Caco-2 (cell line): ENCODE data around the gene VIPAS39. TPM values are rescaled to one million over a fixed set of nuclear protein-coding genes. Genes with fewer than 3 reads are reported as not detected.

Experiments used
- BruUV-seq: library from RNA; stranded (reverse); fragments of 400-500 nt; replicated peaks from 2 replicates; lab custom pipeline; 2021; lab: Mats Ljungman, UMichigan
- CTCF ChIA-PET: fragments of 300-600 bp; sonication (Branson Sonifier 250); formaldehyde crosslinking; loops from one replicate; lab custom pipeline; 2022; ENCODE audit warnings: antibody characterized with exemption; lab: Charles Lee
- POLR2A ChIA-PET: fragments of 300-600 bp; sonication (Branson Sonifier 250); formaldehyde crosslinking; loops from one replicate; lab custom pipeline; 2022; ENCODE audit warnings: antibody characterized with exemption; lab: Charles Lee
- DNase-seq, 2 experiments: peaks; one replicate each; pipeline versions ENCODE4 v3.0.0 to v3.0.0-alpha.2; 2020 to 2022
- H3K27me3 ChIP-seq: replicated peaks from 2 replicates; pipeline ENCODE4 v1.6.0; 2011; ENCODE audit warnings: low read length; ENCODE audit not compliant: control insufficient read depth, insufficient read depth
- H3K36me3 ChIP-seq: 2 replicates; pipeline ENCODE4 v1.5.1; 2011; ENCODE audit warnings: low read length; ENCODE audit not compliant: control insufficient read depth, insufficient read depth
- H3K4me1 ChIP-seq: fragments of 250-450 bp; sonication (Bioruptor Pico); 2 replicates; pipeline ENCODE4 v1.5.1; 2020; ENCODE audit warnings: mild to moderate bottlenecking
- H3K4me3 ChIP-seq: 2 replicates; pipeline ENCODE4 v1.5.1; 2011; ENCODE audit warnings: low read depth, mild to moderate bottlenecking, control low read depth, low read length
- H3K9me3 ChIP-seq: fragments of 250-450 bp; sonication (Bioruptor Pico); 2 replicates; pipeline ENCODE4 v1.5.1; 2020; ENCODE audit warnings: mild to moderate bottlenecking, moderate library complexity
- H3K27ac Mint-ChIP-seq: one replicate; pipeline ENCODE4 v1.8.0; 2022; ENCODE audit warnings: mixed read lengths; ENCODE audit not compliant: unreplicated experiment
- H3K27me3 Mint-ChIP-seq: one replicate; pipeline ENCODE4 v1.8.0; 2022; ENCODE audit warnings: mixed read lengths; ENCODE audit not compliant: insufficient read depth, unreplicated experiment
- H3K36me3 Mint-ChIP-seq: one replicate; pipeline ENCODE4 v1.8.0; 2022; ENCODE audit warnings: mild to moderate bottlenecking, mixed read lengths; ENCODE audit not compliant: insufficient read depth, unreplicated experiment
- H3K4me1 Mint-ChIP-seq: one replicate; pipeline ENCODE4 v1.8.0; 2022; ENCODE audit warnings: low read depth, mixed read lengths; ENCODE audit not compliant: unreplicated experiment
- H3K4me3 Mint-ChIP-seq: one replicate; pipeline ENCODE4 v1.8.0; 2022; ENCODE audit warnings: mild to moderate bottlenecking, moderate library complexity, mixed read lengths; ENCODE audit not compliant: unreplicated experiment
- H3K9me3 Mint-ChIP-seq: one replicate; pipeline ENCODE4 v1.8.0; 2022; ENCODE audit warnings: mixed read lengths; ENCODE audit not compliant: unreplicated experiment
- intact Hi-C: fragments of 100-400 bp; cut with micrococcal nuclease; formaldehyde crosslinking; loops from one replicate; pipeline ENCODE4 v1.10.0; 2022; ENCODE audit not compliant: unreplicated experiment
- total RNA-seq: library from RNA; stranded (reverse); gene quantifications from 2 replicates; pipeline ENCODE4 v1.2.3, GENCODE V29; 2022
- TF ChIP-seq, protein P1 (sequence below), 2 experiments: fragments of 200-600 bp in 1 of 2; IDR thresholded peaks; 1 replicate in 1 of 2; 2 replicates in 1 of 2; pipeline versions ENCODE4 v1.5.1 to v1.8.0; 2011 to 2022; ENCODE audit warnings: antibody characterized with exemption in 1 of 2, control low read depth in 1 of 2, inconsistent platforms in 1 of 2, low read depth in 1 of 2, low read length in 1 of 2, mild to moderate bottlenecking in 1 of 2, moderate library complexity in 1 of 2; ENCODE audit not compliant: insufficient read depth in 1 of 2, severe bottlenecking in 1 of 2, unreplicated experiment in 1 of 2

The VIPAS39 gene
- total RNA-seq, 1 experiment from 2014 or later = 20.7 TPM

DNA sequence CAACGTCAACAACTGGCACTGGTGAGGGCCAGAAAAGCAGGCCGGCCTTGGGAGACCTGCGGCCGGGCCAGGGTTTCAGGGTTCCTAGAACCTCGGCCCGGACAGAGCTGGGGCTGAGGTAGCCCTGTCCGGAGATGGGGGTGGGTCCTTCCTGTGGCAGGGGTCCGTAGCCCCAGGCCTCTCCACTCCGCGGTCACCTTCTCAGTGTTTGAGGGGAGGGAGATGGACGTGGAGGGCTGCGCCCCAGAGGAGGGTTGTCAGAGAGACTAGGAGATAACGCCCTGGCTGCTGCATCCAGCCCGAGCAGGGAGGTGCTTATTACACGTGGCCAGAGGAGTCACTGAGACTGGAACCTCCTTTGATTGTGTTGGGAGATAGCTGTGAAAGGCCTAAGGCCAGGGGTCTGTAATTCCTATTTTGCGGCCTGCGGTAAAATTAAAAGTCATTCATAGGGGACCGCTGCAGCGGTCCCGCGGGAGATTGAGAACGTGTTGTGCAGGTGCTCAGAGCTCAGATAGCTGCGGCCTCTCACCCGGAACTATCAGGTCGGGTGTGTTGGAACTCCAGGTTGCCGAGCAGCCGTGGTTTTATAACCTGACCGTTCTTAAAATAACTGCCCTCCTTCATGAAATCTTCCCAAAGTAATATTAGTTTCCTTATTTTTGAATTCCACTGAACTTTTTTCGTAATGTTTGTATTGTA lies 999 bp upstream of the VIPAS39 start:
- POLR2A ChIA-PET = interaction anchor here (0.6 to 1.1 kb wide), 2 partner anchors 10 to 20 kb away, joined by 3 to 8 read pairs; no protein-coding TSS in a partner anchor
- H3K36me3 Mint-ChIP-seq = peaks cover 60% of the 10 kb centered on the region
- TSS peak; percentile 37 for BruUV-seq

DNA sequence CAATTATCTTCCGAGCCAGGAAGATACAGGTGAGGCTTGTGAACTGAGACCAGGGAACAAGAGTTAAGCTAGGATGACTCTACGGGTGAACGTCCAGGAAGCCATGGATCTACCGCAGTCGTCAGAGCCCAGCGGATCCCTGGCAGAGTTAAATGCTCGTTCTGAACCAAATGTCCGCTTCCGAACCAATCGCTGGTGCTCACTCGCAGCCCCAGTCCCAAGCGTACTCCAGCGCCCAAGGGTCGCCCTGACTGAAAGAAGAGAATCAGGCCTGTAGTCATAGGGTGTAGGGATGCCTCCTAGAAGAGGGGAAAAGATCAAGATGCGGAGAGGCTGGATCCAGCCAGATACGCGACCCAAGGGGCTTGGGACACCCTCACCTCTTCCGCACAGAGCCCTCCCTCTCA lies 283 bp downstream of the VIPAS39 start:
- ChIA-PET CTCF (interaction anchor here (0.7 kb wide), 2 partner anchors 244 to 305 kb away, joined by 3 to 4 read pairs; no protein-coding TSS in a partner anchor), POLR2A (interaction anchor here (0.5 to 1.0 kb wide), 3 partner anchors 61 to 121 kb away, joined by 3 to 4 read pairs (median 4); partner anchors contain the start of genes SAMD15 and TMED8)
- H3K4me1 Mint-ChIP-seq = peaks cover 10% of the 10 kb centered on the region
- no TSS peak for BruUV-seq
- TF ChIP-seq, protein P1, sequence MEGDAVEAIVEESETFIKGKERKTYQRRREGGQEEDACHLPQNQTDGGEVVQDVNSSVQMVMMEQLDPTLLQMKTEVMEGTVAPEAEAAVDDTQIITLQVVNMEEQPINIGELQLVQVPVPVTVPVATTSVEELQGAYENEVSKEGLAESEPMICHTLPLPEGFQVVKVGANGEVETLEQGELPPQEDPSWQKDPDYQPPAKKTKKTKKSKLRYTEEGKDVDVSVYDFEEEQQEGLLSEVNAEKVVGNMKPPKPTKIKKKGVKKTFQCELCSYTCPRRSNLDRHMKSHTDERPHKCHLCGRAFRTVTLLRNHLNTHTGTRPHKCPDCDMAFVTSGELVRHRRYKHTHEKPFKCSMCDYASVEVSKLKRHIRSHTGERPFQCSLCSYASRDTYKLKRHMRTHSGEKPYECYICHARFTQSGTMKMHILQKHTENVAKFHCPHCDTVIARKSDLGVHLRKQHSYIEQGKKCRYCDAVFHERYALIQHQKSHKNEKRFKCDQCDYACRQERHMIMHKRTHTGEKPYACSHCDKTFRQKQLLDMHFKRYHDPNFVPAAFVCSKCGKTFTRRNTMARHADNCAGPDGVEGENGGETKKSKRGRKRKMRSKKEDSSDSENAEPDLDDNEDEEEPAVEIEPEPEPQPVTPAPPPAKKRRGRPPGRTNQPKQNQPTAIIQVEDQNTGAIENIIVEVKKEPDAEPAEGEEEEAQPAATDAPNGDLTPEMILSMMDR (IDR thresholded peaks at IDR 0.05; ENCODE audit: insufficient read depth in 1 of 2, low read depth in 1 of 2, low read length in 1 of 2, severe bottlenecking in 1 of 2, unreplicated experiment in 1 of 2) = no peak
- H3K9me3 Mint-ChIP-seq = no peaks in the 10 kb centered on the region
- H3K9me3 ChIP-seq = no peaks in the 10 kb centered on the region
- no peak for DNase-seq
- H3K4me3 ChIP-seq = peak overlapping the region; percentile 65
- H3K4me1 ChIP-seq = 0 out of 2 replicates have a peak, but pooled peaks cover 3% of the 10 kb centered on the region
- intact Hi-C loops = loop anchor here (1.0 to 5.0 kb wide), 4 partner anchors 41 to 160 kb away; partner anchors contain the start of genes GSTZ1, ISM2, POMT2 and SAMD15
- H3K27ac Mint-ChIP-seq = peak overlapping the region; percentile 99
- no peaks in the 10 kb centered on the region for H3K27me3 ChIP-seq
- H3K36me3 Mint-ChIP-seq = peaks cover 48% of the 10 kb centered on the region
- no peaks in the 10 kb centered on the region for H3K36me3 ChIP-seq
- peak overlapping the region; percentile 98 for H3K4me3 Mint-ChIP-seq
- no peaks in the 10 kb centered on the region for H3K27me3 Mint-ChIP-seq

More for the DNA sequence above, 999 bp upstream of the VIPAS39 start:
- 0 out of 2 replicates have a peak, but pooled peaks cover 3% of the 10 kb centered on the region for H3K4me1 ChIP-seq
- H3K4me1 Mint-ChIP-seq = peaks cover 10% of the 10 kb centered on the region
- H3K36me3 ChIP-seq = 0 out of 2 replicates have a peak, but pooled peaks cover 1% of the 10 kb centered on the region
- no peaks in the 10 kb centered on the region for H3K27me3 Mint-ChIP-seq
- intact Hi-C loops = loop anchor here (5.0 kb wide), 2 partner anchors 136 to 159 kb away; partner anchors contain the start of genes GSTZ1, POMT2 and SPTLC2
- TF ChIP-seq, protein P1 (IDR thresholded peaks at IDR 0.05; ENCODE audit: insufficient read depth in 1 of 2, low read depth in 1 of 2, low read length in 1 of 2, severe bottlenecking in 1 of 2, unreplicated experiment in 1 of 2) = no peak
- H3K27me3 ChIP-seq = no peaks in the 10 kb centered on the region
- H3K9me3 Mint-ChIP-seq = no peaks in the 10 kb centered on the region
- peak overlapping the region; percentile 98 for H3K4me3 ChIP-seq
- peak; percentile 42 to 53 for DNase-seq
- H3K4me3 Mint-ChIP-seq = peak overlapping the region; percentile 98
- peak overlapping the region; percentile 99 for H3K27ac Mint-ChIP-seq
- CTCF ChIA-PET = interaction anchor here (0.6 to 1.8 kb wide), 7 partner anchors 9 to 147 kb away, joined by 3 to 7 read pairs (median 5); partner anchors contain the start of genes GSTZ1, ISM2, SAMD15 and TMED8
- H3K9me3 ChIP-seq = no peaks in the 10 kb centered on the region

GRCh38 chr14:77455966-77456640 lies 1.3 kb downstream of the VIPAS39 start:
- H3K36me3 Mint-ChIP-seq = peaks cover 38% of the 10 kb centered on the region
- Histone ChIP-seq H3K9me3 (no peaks in the 10 kb centered on the region), H3K4me3 (peak overlapping the region; percentile 65), H3K4me1 (0 out of 2 replicates have a peak, but pooled peaks cover 3% of the 10 kb centered on the region), H3K27me3 (no peaks in the 10 kb centered on the region), H3K36me3 (no peaks in the 10 kb centered on the region)
- no peak for DNase-seq
- peak overlapping the region; percentile 98 for H3K4me3 Mint-ChIP-seq
- H3K27ac Mint-ChIP-seq = peak overlapping the region; percentile 99
- no peaks in the 10 kb centered on the region for H3K27me3 Mint-ChIP-seq
- TF ChIP-seq, protein P1 (IDR thresholded peaks at IDR 0.05; ENCODE audit: insufficient read depth in 1 of 2, low read depth in 1 of 2, low read length in 1 of 2, severe bottlenecking in 1 of 2, unreplicated experiment in 1 of 2) = no peak
- ChIA-PET POLR2A (no interaction called here), CTCF (no interaction called here)
- no peaks in the 10 kb centered on the region for H3K9me3 Mint-ChIP-seq
- peaks cover 10% of the 10 kb centered on the region for H3K4me1 Mint-ChIP-seq
- BruUV-seq = no TSS peak
- intact Hi-C loops = loop anchor here (2.0 to 5.0 kb wide), 3 partner anchors 79 to 161 kb away; partner anchors contain the start of genes GSTZ1, POMT2, SAMD15 and SPTLC2
